GM10266 (cell line): ENCODE measurements around the gene HPSE2.

Source experiments
- DNase-seq: peaks from one replicate; pipeline ENCODE4 v3.0.0; 2012; ENCODE audit errors: extremely low spot score
- TF ChIP-seq, protein P1 (sequence below): IDR thresholded peaks from 2 replicates; pipeline ENCODE4 v1.5.1; 2012; ENCODE audit warnings: mild to moderate bottlenecking, low read depth; ENCODE audit not compliant: control insufficient read depth, insufficient read depth; ENCODE audit errors: missing control alignments

HPSE2 gene

DNA sequence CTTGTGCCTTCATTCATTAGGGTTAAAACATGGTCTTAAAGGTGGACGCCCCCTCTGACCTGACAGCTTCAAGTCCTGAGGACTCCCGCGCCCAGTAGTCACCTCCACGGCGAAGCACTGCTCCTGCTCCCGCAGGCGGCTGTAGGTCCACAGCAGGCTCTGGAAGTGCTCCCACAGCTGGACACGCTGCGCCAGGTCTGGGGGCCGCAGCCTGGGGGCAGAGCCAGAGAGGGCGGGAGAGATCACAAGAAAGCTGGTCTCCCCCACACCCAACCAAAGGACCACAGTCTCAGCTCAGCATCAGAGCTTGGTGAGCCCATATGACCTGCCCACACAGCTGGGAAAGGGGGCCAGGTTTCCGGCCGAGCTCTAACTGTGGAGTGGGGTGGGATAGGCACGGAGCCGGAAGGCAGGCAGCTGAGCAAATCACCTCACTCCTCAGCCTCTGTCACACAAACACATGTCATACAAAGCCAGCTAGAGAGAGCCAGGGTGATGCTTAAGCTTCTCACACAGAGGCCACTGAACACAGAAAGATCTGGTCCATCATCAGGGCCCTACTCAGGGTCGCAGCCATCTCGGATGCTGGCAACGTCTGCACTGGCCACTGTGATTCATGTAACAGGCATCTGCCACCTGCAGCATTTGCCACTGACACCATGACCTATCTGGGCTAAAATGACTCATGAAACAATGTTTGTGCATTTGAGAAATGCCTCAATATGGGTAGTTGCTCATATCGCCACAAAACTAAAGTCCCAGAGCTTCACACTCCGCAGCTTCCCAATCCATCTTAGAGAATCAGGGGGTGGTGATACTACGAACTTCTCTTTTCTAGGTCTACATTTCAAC, 801.5 kb downstream of the HPSE2 start:
- TF ChIP-seq, protein P1, sequence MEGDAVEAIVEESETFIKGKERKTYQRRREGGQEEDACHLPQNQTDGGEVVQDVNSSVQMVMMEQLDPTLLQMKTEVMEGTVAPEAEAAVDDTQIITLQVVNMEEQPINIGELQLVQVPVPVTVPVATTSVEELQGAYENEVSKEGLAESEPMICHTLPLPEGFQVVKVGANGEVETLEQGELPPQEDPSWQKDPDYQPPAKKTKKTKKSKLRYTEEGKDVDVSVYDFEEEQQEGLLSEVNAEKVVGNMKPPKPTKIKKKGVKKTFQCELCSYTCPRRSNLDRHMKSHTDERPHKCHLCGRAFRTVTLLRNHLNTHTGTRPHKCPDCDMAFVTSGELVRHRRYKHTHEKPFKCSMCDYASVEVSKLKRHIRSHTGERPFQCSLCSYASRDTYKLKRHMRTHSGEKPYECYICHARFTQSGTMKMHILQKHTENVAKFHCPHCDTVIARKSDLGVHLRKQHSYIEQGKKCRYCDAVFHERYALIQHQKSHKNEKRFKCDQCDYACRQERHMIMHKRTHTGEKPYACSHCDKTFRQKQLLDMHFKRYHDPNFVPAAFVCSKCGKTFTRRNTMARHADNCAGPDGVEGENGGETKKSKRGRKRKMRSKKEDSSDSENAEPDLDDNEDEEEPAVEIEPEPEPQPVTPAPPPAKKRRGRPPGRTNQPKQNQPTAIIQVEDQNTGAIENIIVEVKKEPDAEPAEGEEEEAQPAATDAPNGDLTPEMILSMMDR = no peak
- DNase-seq = no peak

DNA sequence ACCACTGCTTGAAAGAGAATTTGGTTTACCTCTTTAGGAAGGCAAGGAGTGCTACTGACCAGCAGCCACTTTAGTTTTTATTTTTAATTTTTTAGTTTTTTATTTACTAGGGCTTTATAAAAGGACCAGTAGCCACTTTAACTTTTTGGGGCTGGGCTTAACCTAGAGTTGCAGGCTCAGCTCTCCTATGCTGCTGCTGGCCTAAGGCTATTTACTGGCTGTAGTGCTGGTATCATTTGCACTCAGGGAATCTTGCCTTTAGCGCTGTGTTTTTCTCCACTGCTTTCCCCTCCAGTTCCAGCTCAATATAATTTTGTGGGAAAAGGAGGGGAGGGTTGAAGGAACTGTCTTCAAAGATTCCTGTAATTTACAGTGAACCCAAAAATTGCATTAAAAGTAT, 802.3 kb downstream of the HPSE2 start:
- no peak for DNase-seq
- TF ChIP-seq, protein P1 = no peak

DNA sequence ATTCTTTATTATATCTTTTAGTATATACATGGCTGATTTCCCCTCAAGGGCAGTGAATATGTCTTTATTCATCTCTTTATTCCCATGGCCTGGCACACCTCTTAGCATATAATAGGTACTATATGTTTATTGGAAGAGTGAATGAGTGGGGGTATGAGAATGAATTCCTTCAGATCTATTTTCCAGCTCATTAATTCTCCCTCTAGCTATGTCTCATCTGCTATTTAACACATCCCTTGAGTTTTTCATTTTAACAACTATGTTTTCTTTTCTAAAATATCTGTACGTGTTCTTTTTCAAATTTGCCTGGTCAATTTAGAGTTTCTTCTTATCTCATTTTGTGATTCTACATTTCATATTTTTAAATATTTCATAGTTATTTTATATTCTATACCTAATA, 803.3 kb downstream of the HPSE2 start:
- TF ChIP-seq, protein P1 = no peak

DNA sequence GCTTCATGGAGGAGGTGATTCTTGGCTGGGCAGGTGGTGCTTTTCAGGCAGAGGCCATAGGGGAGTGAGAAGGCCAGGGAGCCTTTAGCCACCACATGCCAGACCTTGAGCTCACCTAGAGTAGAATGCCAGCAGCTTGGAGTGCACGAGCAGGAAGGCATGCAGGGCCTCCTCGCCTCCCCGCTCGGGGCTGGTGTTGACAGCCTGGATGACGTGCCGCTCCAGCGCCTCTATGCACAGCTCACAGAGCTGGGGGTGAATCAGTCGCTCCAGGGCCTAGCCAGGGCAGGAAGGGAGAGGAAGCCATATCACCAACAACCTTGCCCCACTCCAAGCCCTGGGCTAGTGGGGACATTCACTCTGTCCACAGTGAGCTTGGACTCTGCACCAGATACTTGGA, 804.6 kb downstream of the HPSE2 start:
- no peak for DNase-seq
- TF ChIP-seq, protein P1 = no peak

More for the DNA sequence above, 803.3 kb downstream of the HPSE2 start:
- no peak for DNase-seq

DNA sequence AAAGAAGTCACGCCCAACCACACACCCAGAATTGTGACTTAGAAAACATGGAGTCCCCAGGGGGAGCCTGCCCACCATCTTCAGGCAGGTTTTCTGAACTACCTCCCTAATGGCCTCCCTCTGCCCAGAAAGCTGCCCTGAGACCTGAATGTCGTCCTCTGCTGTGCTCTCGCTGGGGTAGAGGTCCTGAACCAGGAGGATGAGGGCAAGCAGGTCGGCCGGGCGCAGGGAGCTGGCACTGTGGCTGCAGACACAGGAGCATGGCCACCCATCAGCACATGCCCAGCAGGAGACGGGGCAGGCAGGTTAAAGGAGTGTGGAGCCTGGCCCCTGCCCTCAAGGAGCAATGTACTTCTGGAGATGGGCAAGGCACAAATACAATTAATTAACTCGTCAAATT, 805.2 kb downstream of the HPSE2 start:
- TF ChIP-seq, protein P1 = no peak
- DNase-seq = no peak

DNA sequence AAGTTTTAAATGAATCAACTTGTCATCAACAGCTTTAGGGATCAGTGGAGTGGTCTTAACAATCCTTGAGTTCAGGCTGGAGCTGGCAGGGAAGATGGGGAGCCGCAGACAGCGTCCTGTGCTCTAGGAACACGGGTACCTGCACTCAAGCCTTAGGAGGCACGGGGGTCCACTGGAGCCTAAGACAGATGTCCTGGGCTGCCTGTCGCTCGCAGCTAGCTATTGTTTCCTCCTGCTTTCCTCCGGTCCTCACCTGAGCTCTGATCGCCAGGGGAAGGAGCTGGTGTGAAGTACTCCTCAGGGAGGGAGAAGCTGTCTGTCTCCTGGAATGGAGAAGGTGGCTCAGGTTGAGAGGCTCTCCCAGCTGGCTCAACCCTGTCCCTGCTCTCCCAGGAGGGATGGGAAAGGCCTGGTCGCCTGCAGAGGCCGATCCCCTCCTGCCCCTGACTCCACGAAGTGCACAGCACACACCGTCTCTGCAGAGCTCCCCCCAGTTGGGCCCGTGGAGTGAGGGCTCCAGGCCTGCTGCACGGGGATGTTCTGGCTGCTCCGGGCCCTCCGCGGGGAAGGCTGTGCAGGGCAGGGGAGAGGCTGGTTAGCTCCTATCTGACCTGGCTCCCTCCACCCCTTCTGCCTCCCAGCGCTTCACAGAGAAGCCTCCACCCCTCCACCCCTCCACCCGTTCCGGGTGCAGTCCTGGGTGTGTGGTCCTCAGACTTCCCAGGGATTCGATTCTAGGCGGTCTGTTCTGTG, 806.2 kb downstream of the HPSE2 start:
- TF ChIP-seq, protein P1 = no peak
- DNase-seq = no peak

DNA sequence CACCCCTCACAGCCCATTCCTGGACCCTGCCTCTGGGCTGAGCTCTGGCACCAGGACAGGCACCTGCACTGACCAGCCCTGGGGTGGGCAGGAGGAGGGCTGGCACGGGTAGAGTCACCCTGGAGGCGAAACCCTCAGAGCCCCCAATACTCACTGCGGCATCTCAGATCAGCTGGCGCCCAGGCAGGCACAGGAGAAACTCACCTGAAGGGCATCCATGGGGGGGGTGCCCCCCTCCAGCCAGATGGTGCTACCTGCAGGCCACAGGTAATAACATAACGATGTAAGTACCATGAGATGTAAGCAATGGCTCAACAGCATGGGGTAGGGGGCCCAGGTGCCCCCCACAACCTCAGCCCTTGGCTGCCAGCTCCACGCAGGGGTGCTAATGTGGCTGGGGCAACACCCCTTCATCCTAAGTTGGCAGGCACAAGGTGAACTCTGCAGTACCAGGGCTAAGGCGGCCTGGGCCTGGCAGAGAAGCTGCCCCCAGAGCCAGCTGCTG, 808.6 kb downstream of the HPSE2 start:
- no peak for DNase-seq
- TF ChIP-seq, protein P1 = no peak
